NT2/D1 (cell line): ENCODE results near the gene LAG3.

Source experiments
- DNase-seq: peaks from one replicate; pipeline ENCODE4 v3.0.0-alpha.2; 2011; ENCODE audit warnings: low read depth, low spot score
- H3K27me3 ChIP-seq: 2 replicates; pipeline ENCODE4 v1.6.0; 2011; ENCODE audit warnings: mild to moderate bottlenecking; ENCODE audit not compliant: insufficient read length, insufficient read depth
- H3K36me3 ChIP-seq: 2 replicates; pipeline ENCODE4 v1.6.1; 2011; ENCODE audit warnings: mild to moderate bottlenecking, low read length, mixed read lengths; ENCODE audit not compliant: insufficient read depth, insufficient read length
- H3K4me1 ChIP-seq: 2 replicates; pipeline ENCODE4 v1.5.1; 2011; ENCODE audit not compliant: insufficient read depth, insufficient read length
- H3K4me3 ChIP-seq: 2 replicates; pipeline ENCODE4 v1.5.1; 2011; ENCODE audit warnings: low read depth; ENCODE audit not compliant: insufficient read length
- H3K9ac ChIP-seq: 2 replicates; pipeline ENCODE4 v1.6.0; 2011; ENCODE audit warnings: low read depth; ENCODE audit not compliant: insufficient read length
- H3K9me3 ChIP-seq: 2 replicates; pipeline ENCODE4 v1.5.1; 2011; ENCODE audit warnings: mild to moderate bottlenecking, low read length; ENCODE audit not compliant: insufficient read depth
- SUZ12 ChIP-seq: IDR thresholded peaks from 2 replicates; pipeline ENCODE4 v1.6.1; 2011; ENCODE audit not compliant: insufficient read length, insufficient read depth; ENCODE audit errors: extremely low read depth
- YY1 ChIP-seq: IDR thresholded peaks from 2 replicates; pipeline ENCODE4 v1.6.1; 2011; ENCODE audit not compliant: insufficient read length, insufficient read depth
- ZNF274 ChIP-seq: IDR thresholded peaks from 2 replicates; pipeline ENCODE4 v1.6.1; 2011; ENCODE audit warnings: mild to moderate bottlenecking, low read depth, low read length

The LAG3 gene

GRCh38 chr12:6747216-6747615 lies 25.1 kb upstream of the LAG3 start:
- peaks cover 72% of the 10 kb centered on the region for H3K36me3 ChIP-seq
- no peak for DNase-seq
- H3K4me3 ChIP-seq, result no peak overlapping the region
- H3K27me3 ChIP-seq, result no peaks in the 10 kb centered on the region
- TF ChIP-seq ZNF274 (no peak), YY1 (no peak), SUZ12 (no peak)
- no peak overlapping the region for H3K9ac ChIP-seq
- peaks cover 18% of the 10 kb centered on the region for H3K4me1 ChIP-seq
- no peaks in the 10 kb centered on the region for H3K9me3 ChIP-seq

- Histone ChIP-seq H3K36me3 (peaks cover 73% of the 10 kb centered on the region), H3K4me1 (peaks cover 19% of the 10 kb centered on the region), H3K9me3 (no peaks in the 10 kb centered on the region), H3K27me3 (no peaks in the 10 kb centered on the region), H3K4me3 (no peak overlapping the region), H3K9ac (no peak overlapping the region)
- no peak for DNase-seq
- TF ChIP-seq SUZ12 (no peak), ZNF274 (no peak), YY1 (no peak)
These were observed 23.6 kb upstream of the LAG3 start for GRCh38 chr12:6748761-6749160.

- H3K4me1 ChIP-seq, result peaks cover 14% of the 10 kb centered on the region
- H3K36me3 ChIP-seq, result peaks cover 69% of the 10 kb centered on the region
- H3K9ac ChIP-seq, result no peak overlapping the region
- no peaks in the 10 kb centered on the region for H3K9me3 ChIP-seq
- TF ChIP-seq ZNF274, result no peak
- no peak for TF ChIP-seq SUZ12
- no peak for TF ChIP-seq YY1
- no peak overlapping the region for H3K4me3 ChIP-seq
- no peak for DNase-seq
- H3K27me3 ChIP-seq, result no peaks in the 10 kb centered on the region
These were observed 21.8 kb upstream of the LAG3 start for GRCh38 chr12:6750506-6750905.

GRCh38 chr12:6751767-6752166 lies 20.6 kb upstream of the LAG3 start:
- peaks cover 9% of the 10 kb centered on the region for H3K4me1 ChIP-seq
- peaks cover 56% of the 10 kb centered on the region for H3K36me3 ChIP-seq
- H3K9ac ChIP-seq, result peak overlapping the region; percentile 100
- no peak for DNase-seq
- no peaks in the 10 kb centered on the region for H3K9me3 ChIP-seq
- TF ChIP-seq SUZ12 (no peak), ZNF274 (no peak), YY1 (no peak)
- H3K4me3 ChIP-seq, result peak overlapping the region; percentile 99
- H3K27me3 ChIP-seq, result no peaks in the 10 kb centered on the region

- TF ChIP-seq YY1 (no peak), ZNF274 (no peak), SUZ12 (no peak)
- peaks cover 12% of the 10 kb centered on the region for H3K4me1 ChIP-seq
- H3K9me3 ChIP-seq, result no peaks in the 10 kb centered on the region
- H3K4me3 ChIP-seq, result peak overlapping the region; percentile 99
- DNase-seq, result peak; percentile 80
- no peaks in the 10 kb centered on the region for H3K27me3 ChIP-seq
- peak overlapping the region; percentile 100 for H3K9ac ChIP-seq
- H3K36me3 ChIP-seq, result peaks cover 50% of the 10 kb centered on the region
These were observed 20.0 kb upstream of the LAG3 start for GRCh38 chr12:6752167-6752920.

- Histone ChIP-seq H3K4me3 (peak within 1 kb of the TSS; percentile 99), H3K4me1 (peaks cover 13% of the 10 kb centered on the region), H3K36me3 (peaks cover 42% of the 10 kb centered on the region), H3K27me3 (no peaks in the 10 kb centered on the region), H3K9me3 (no peaks in the 10 kb centered on the region), H3K9ac (peak within 1 kb of the TSS; percentile 100)
- peak; percentile 100 for DNase-seq
- TF ChIP-seq SUZ12 (no peak), ZNF274 (no peak), YY1 (no peak)
These were observed 19.2 kb upstream of the LAG3 start, which contains the start of gene MLF2 for GRCh38 chr12:6752921-6753771. Gene MLF2 (minus strand): TSS chr12:6753141. CDS start chr12:6752334, 807 bp downstream.
